HG03097 (cell line): ENCODE measurements around the gene ITGB3.
"Not testable (repeated sequence)": the region's sequence is repeated elsewhere in the genome, so short reads cannot be mapped to it uniquely, and the experiment has no call there.

Experiments
- ATAC-seq: cut with Tn5 transposase; IDR thresholded peaks from one replicate; pipeline ENCODE4 v1.9.1; 2021; ENCODE audit not compliant: unreplicated experiment, low FRiP score

The ITGB3 gene

GRCh38 chr17:47243737-47244598 is 9.7 kb upstream of the ITGB3 start:
- ATAC-seq: no peak

GRCh38 chr17:47244697-47245096 is 8.9 kb upstream of the ITGB3 start:
- no peak for ATAC-seq

GRCh38 chr17:47246120-47246519 is 7.5 kb upstream of the ITGB3 start:
- ATAC-seq: no peak

GRCh38 chr17:47250855-47251254 is 2.8 kb upstream of the ITGB3 start:
- no peak for ATAC-seq

- no peak for ATAC-seq
These were observed 2.1 kb upstream of the ITGB3 start for GRCh38 chr17:47251421-47251940.

GRCh38 chr17:47252209-47252608 is 1.4 kb upstream of the ITGB3 start:
- no peak for ATAC-seq

- ATAC-seq: no peak
These were observed 688 bp upstream of the ITGB3 start for GRCh38 chr17:47252766-47253512.

- no peak for ATAC-seq
These were observed 846 bp downstream of the ITGB3 start for GRCh38 chr17:47254403-47254943.

GRCh38 chr17:47257651-47258339 is 4.2 kb downstream of the ITGB3 start:
- ATAC-seq: no peak

- no peak for ATAC-seq
These were observed 9.0 kb downstream of the ITGB3 start for GRCh38 chr17:47262586-47262985.

- no peak for ATAC-seq
These were observed 10.5 kb downstream of the ITGB3 start for GRCh38 chr17:47264166-47264565.

- ATAC-seq: no peak
These were observed 12.4 kb downstream of the ITGB3 start for GRCh38 chr17:47265983-47266541.

GRCh38 chr17:47266782-47267181 is 13.2 kb downstream of the ITGB3 start:
- no peak for ATAC-seq

- ATAC-seq: no peak
These were observed 13.8 kb downstream of the ITGB3 start for GRCh38 chr17:47267354-47267828.

GRCh38 chr17:47268964-47269363 is 15.3 kb downstream of the ITGB3 start:
- not testable (repeated sequence) for ATAC-seq

- ATAC-seq: not testable (repeated sequence)
These were observed 16.1 kb downstream of the ITGB3 start for GRCh38 chr17:47269561-47270280.

GRCh38 chr17:47270946-47271705 is 17.5 kb downstream of the ITGB3 start:
- no peak for ATAC-seq

- ATAC-seq: no peak
These were observed 18.9 kb downstream of the ITGB3 start for GRCh38 chr17:47272491-47272890.

GRCh38 chr17:47273245-47273644 is 19.6 kb downstream of the ITGB3 start:
- no peak for ATAC-seq
